ENCODE results near the gene ZW10. TPM values are rescaled to one million over a fixed set of nuclear protein-coding genes. Genes with fewer than 3 reads are reported as not detected.

The ZW10 gene
- total RNA-seq, 4 donors from 2014 or later, result 11.3 to 17.1 (median 15.2) TPM

- no peaks in the 10 kb centered on the region for H3K27me3 ChIP-seq
- intact Hi-C loops (cut with DNase I), result no loop called here
- no peak overlapping the region for H3K27ac ChIP-seq
- no peaks in the 10 kb centered on the region for H3K9me3 ChIP-seq
- peaks cover 0 to 83% (median 0%) of the 10 kb centered on the region in 3 donors for H3K36me3 ChIP-seq
- no peak overlapping the region for H3K4me3 ChIP-seq
- no peak for DNase-seq
- H3K4me1 ChIP-seq, result no peaks in the 10 kb centered on the region
- TF ChIP-seq CTCF (IDR thresholded peaks at IDR 0.05) (no peak), POLR2A (IDR thresholded peaks at IDR 0.05) (no peak)
Observed at GRCh38 chr11:113814181-113814580, 40.7 kb upstream of the ZW10 start.

- WGBS, 2 donors, result 41 to 46% methylated on average over 2 of the region's 2 CpGs
- no peaks in the 10 kb centered on the region for H3K4me1 ChIP-seq
- intact Hi-C loops (cut with DNase I), result no loop called here
Observed at GRCh38 chr11:113808931-113809330, 35.4 kb upstream of the ZW10 start.

GRCh38 chr11:113806406-113806805 is 32.9 kb upstream of the ZW10 start:
- no peak for DNase-seq
- TF ChIP-seq CTCF (IDR thresholded peaks at IDR 0.05) (peak in 4 of 6 experiments; percentile 12 to 47 (median 17)), POLR2A (IDR thresholded peaks at IDR 0.05) (no peak)
- peaks cover 0 to 99% (median 13%) of the 10 kb centered on the region in 3 donors for H3K36me3 ChIP-seq

More at GRCh38 chr11:113808931-113809330, 35.4 kb upstream of the ZW10 start:
- H3K36me3 ChIP-seq, result peaks cover 0 to 99% (median 13%) of the 10 kb centered on the region in 3 donors
- H3K27ac ChIP-seq, result no peak overlapping the region
- H3K4me3 ChIP-seq, result no peak overlapping the region
- H3K27me3 ChIP-seq, result no peaks in the 10 kb centered on the region
- no peaks in the 10 kb centered on the region for H3K9me3 ChIP-seq
- DNase-seq, result no peak
- no peak for TF ChIP-seq POLR2A (IDR thresholded peaks at IDR 0.05)
- no peak for TF ChIP-seq CTCF (IDR thresholded peaks at IDR 0.05)

GRCh38 chr11:113805640-113806039 is 32.1 kb upstream of the ZW10 start:
- intact Hi-C loops (cut with DNase I), result no loop called here
- DNase-seq, result no peak

More at GRCh38 chr11:113806406-113806805, 32.9 kb upstream of the ZW10 start:
- Histone ChIP-seq H3K4me3 (no peak overlapping the region), H3K27me3 (no peaks in the 10 kb centered on the region), H3K9me3 (no peaks in the 10 kb centered on the region), H3K27ac (no peak overlapping the region), H3K4me1 (no peaks in the 10 kb centered on the region)
- intact Hi-C loops (cut with DNase I), result no loop called here
- WGBS, 2 donors, result 92 to 100% methylated on average over 2 of the region's 2 CpGs

GRCh38 chr11:113802621-113803020 is 29.1 kb upstream of the ZW10 start:
- no peak overlapping the region for H3K27ac ChIP-seq
- no peaks in the 10 kb centered on the region for H3K4me1 ChIP-seq
- no peak for DNase-seq
- intact Hi-C loops (cut with DNase I), result no loop called here
- TF ChIP-seq POLR2A (IDR thresholded peaks at IDR 0.05) (no peak), CTCF (IDR thresholded peaks at IDR 0.05) (no peak)
- no peaks in the 10 kb centered on the region for H3K9me3 ChIP-seq
- H3K4me3 ChIP-seq, result no peak overlapping the region
- peaks cover 0 to 96% (median 2%) of the 10 kb centered on the region in 3 donors for H3K36me3 ChIP-seq
- no peaks in the 10 kb centered on the region for H3K27me3 ChIP-seq

More at GRCh38 chr11:113805640-113806039, 32.1 kb upstream of the ZW10 start:
- H3K4me3 ChIP-seq, result no peak overlapping the region
- no peaks in the 10 kb centered on the region for H3K4me1 ChIP-seq
- no peaks in the 10 kb centered on the region for H3K27me3 ChIP-seq
- H3K27ac ChIP-seq, result no peak overlapping the region
- H3K36me3 ChIP-seq, result peaks cover 0 to 99% (median 13%) of the 10 kb centered on the region in 3 donors
- no peaks in the 10 kb centered on the region for H3K9me3 ChIP-seq
- no peak for TF ChIP-seq CTCF (IDR thresholded peaks at IDR 0.05)
- no peak for TF ChIP-seq POLR2A (IDR thresholded peaks at IDR 0.05)

Data from esophagus squamous epithelium (tissue), 5 donors.